IMR-90 (cell line): Measurements from ENCODE around the gene SLC22A4. TPM values are rescaled to one million over a fixed set of nuclear protein-coding genes. Genes with fewer than 3 reads are reported as not detected.

Experiments
- ATAC-seq: fragments of 200-7000 bp; cut with Tn5 transposase; 2 replicates; pipeline ENCODE4 v1.9.1; 2020; ENCODE audit warnings: low read depth, mild to moderate bottlenecking, moderate library complexity
- BruUV-seq: library from RNA; stranded (reverse); fragments of 400-500 nt; replicated peaks from 2 replicates; lab custom pipeline; 2021; lab: Mats Ljungman, UMichigan
- CTCF ChIA-PET: fragments of 300-600 bp; formaldehyde crosslinking; extraction: SDS; loops from one replicate; lab custom pipeline; 2021; ENCODE audit warnings: antibody characterized with exemption; lab: Yijun Ruan, JAX
- POLR2A ChIA-PET: fragments of 300-600 bp; sonication (Branson Sonifier 250); formaldehyde crosslinking; loops from one replicate; lab custom pipeline; 2022; ENCODE audit warnings: antibody characterized with exemption; ENCODE audit not compliant: unreplicated experiment; lab: Charles Lee
- DNase-seq: peaks from one replicate; pipeline ENCODE4 v3.0.0; 2013
- H2AFZ ChIP-seq: replicated peaks from 2 replicates; pipeline ENCODE3; 2013; ENCODE audit warnings: low read length, mild to moderate bottlenecking; ENCODE audit not compliant: poor library complexity
- H2AK5ac ChIP-seq: 2 replicates; pipeline ENCODE4 v1.6.1; 2013; ENCODE audit warnings: low read depth, low read length, inconsistent platforms
- H2AK9ac ChIP-seq: replicated peaks from 2 replicates; pipeline ENCODE3; 2013; ENCODE audit warnings: mild to moderate bottlenecking, low read depth, low read length, moderate library complexity; ENCODE audit not compliant: poor library complexity
- H2BK120ac ChIP-seq: 2 replicates; pipeline ENCODE4 v1.6.1; 2013; ENCODE audit warnings: low read depth, low read length, inconsistent platforms
- H2BK15ac ChIP-seq: 3 replicates; pipeline ENCODE4 v1.6.1; 2013; ENCODE audit warnings: low read depth, low read length, inconsistent platforms
- H2BK20ac ChIP-seq: 2 replicates; pipeline ENCODE4 v1.6.1; 2013; ENCODE audit warnings: low read depth, mild to moderate bottlenecking, inconsistent platforms, low read length, moderate library complexity
- H2BK5ac ChIP-seq: 2 replicates; pipeline ENCODE4 v1.6.1; 2013; ENCODE audit warnings: mild to moderate bottlenecking, low read depth, low read length, inconsistent platforms; ENCODE audit not compliant: poor library complexity, severe bottlenecking
- H3K14ac ChIP-seq: replicated peaks from 2 replicates; pipeline ENCODE4 v1.6.1; 2013; ENCODE audit warnings: low read depth, low read length, inconsistent platforms
- H3K18ac ChIP-seq: 2 replicates; pipeline ENCODE4 v1.6.1; 2013; ENCODE audit warnings: low read depth, low read length, control low read depth
- H3K23ac ChIP-seq: 2 replicates; pipeline ENCODE4 v1.6.1; 2013; ENCODE audit warnings: low read depth, low read length, inconsistent platforms
- H3K27ac ChIP-seq: 2 replicates; pipeline ENCODE4 v1.5.1; 2013; ENCODE audit warnings: mild to moderate bottlenecking, control low read depth, low read length; ENCODE audit not compliant: insufficient read depth
- H3K27me3 ChIP-seq: 2 replicates; pipeline ENCODE4 v1.6.1; 2013; ENCODE audit warnings: low read length; ENCODE audit not compliant: control insufficient read depth, insufficient read depth
- H3K36me3 ChIP-seq: 2 replicates; pipeline ENCODE4 v1.6.1; 2013; ENCODE audit warnings: low read length, mixed read lengths; ENCODE audit not compliant: control insufficient read depth, insufficient read depth
- H3K4ac ChIP-seq: 2 replicates; pipeline ENCODE4 v1.6.1; 2013; ENCODE audit warnings: low read depth, low read length, inconsistent platforms
- H3K4me1 ChIP-seq: 2 replicates; pipeline ENCODE4 v1.6.1; 2013; ENCODE audit warnings: low read length, mixed read lengths; ENCODE audit not compliant: control insufficient read depth, insufficient read depth
- H3K4me2 ChIP-seq: 2 replicates; pipeline ENCODE4 v1.6.1; 2013; ENCODE audit warnings: low read depth, mild to moderate bottlenecking, control low read depth, low read length, moderate library complexity
- H3K4me3 ChIP-seq: 2 replicates; pipeline ENCODE4 v1.5.1; 2013; ENCODE audit warnings: low read depth, mild to moderate bottlenecking, control low read depth, low read length, moderate library complexity; ENCODE audit not compliant: insufficient read depth
- H3K56ac ChIP-seq: 2 replicates; pipeline ENCODE4 v1.6.1; 2013; ENCODE audit warnings: low read length, inconsistent platforms; ENCODE audit not compliant: insufficient read depth; ENCODE audit errors: extremely low read depth
- H3K79me1 ChIP-seq, 2 experiments: 2 replicates each; pipeline ENCODE4 v1.6.1; 2013; ENCODE audit warnings: low read length in 2 of 2, inconsistent platforms in 1 of 2, low read depth in 1 of 2
- H3K9ac ChIP-seq: 2 replicates; pipeline ENCODE4 v1.6.1; 2013; ENCODE audit warnings: low read depth, low read length, control low read depth
- H3K9me1 ChIP-seq: 2 replicates; pipeline ENCODE4 v1.6.1; 2013; ENCODE audit warnings: low read length, inconsistent platforms; ENCODE audit not compliant: insufficient read depth
- H3K9me3 ChIP-seq: 2 replicates; pipeline ENCODE4 v1.6.1; 2013; ENCODE audit warnings: low read length; ENCODE audit not compliant: control insufficient read depth, insufficient read depth
- H4K20me1 ChIP-seq: 2 replicates; pipeline ENCODE4 v1.6.1; 2013; ENCODE audit warnings: low read length, inconsistent platforms; ENCODE audit not compliant: insufficient read depth
- H4K5ac ChIP-seq: 2 replicates; pipeline ENCODE4 v1.6.1; 2013; ENCODE audit warnings: mild to moderate bottlenecking, low read depth, low read length, control low read depth
- H4K8ac ChIP-seq, 2 experiments: 2 replicates each; pipeline ENCODE4 v1.6.1; 2013; ENCODE audit warnings: low read depth in 2 of 2, low read length in 2 of 2, control low read depth in 1 of 2, inconsistent platforms in 1 of 2
- H4K91ac ChIP-seq: 2 replicates; pipeline ENCODE4 v1.6.1; 2013; ENCODE audit warnings: low read depth, low read length, inconsistent platforms; ENCODE audit not compliant: insufficient read depth
- BHLHE40 ChIP-seq: fragments of 150-350 bp; IDR thresholded peaks from 2 replicates; pipeline ENCODE4 v1.6.1; 2016; ENCODE audit warnings: mild to moderate bottlenecking, low read depth, low read length
- CEBPB ChIP-seq: IDR thresholded peaks from 2 replicates; pipeline ENCODE4 v1.6.1; 2012; ENCODE audit warnings: low read depth, low read length, improper control_type of control experiment
- CHD1 ChIP-seq: IDR thresholded peaks from 2 replicates; pipeline ENCODE4 v1.6.1; 2012; ENCODE audit warnings: low read depth, low read length, improper control_type of control experiment
- FOS ChIP-seq: fragments of 150-350 bp; IDR thresholded peaks from 2 replicates; pipeline ENCODE4 v1.6.1; 2016; ENCODE audit warnings: low read depth, low read length
- MAFK ChIP-seq: IDR thresholded peaks from 2 replicates; pipeline ENCODE4 v1.6.1; 2012; ENCODE audit warnings: low read depth, low read length, improper control_type of control experiment
- MAZ ChIP-seq: IDR thresholded peaks from 2 replicates; pipeline ENCODE4 v1.6.1; 2012; ENCODE audit warnings: low read depth, mild to moderate bottlenecking, low read length, improper control_type of control experiment, moderate library complexity, borderline replicate concordance
- MXI1 ChIP-seq: IDR thresholded peaks from 2 replicates; pipeline ENCODE4 v1.6.1; 2012; ENCODE audit warnings: low read depth, mild to moderate bottlenecking, low read length, moderate library complexity, borderline replicate concordance
- NFE2L2 ChIP-seq: fragments of 150-350 bp; IDR thresholded peaks from 2 replicates; pipeline ENCODE4 v1.6.1; 2016; ENCODE audit warnings: low read depth, mild to moderate bottlenecking, low read length
- RAD21 ChIP-seq: IDR thresholded peaks from 2 replicates; pipeline ENCODE4 v1.6.1; 2012; ENCODE audit warnings: low read length, improper control_type of control experiment
- RCOR1 ChIP-seq: IDR thresholded peaks from 2 replicates; pipeline ENCODE4 v1.6.1; 2012; ENCODE audit warnings: mild to moderate bottlenecking, low read length, improper control_type of control experiment; ENCODE audit not compliant: insufficient replicate concordance
- RFX5 ChIP-seq: IDR thresholded peaks from 2 replicates; pipeline ENCODE4 v1.8.0; 2012; ENCODE audit warnings: low read depth, mild to moderate bottlenecking, low read length, moderate library complexity
- SMC3 ChIP-seq: fragments of 150-350 bp; IDR thresholded peaks from 2 replicates; pipeline ENCODE4 v1.6.1; 2016; ENCODE audit warnings: low read depth, mild to moderate bottlenecking, antibody characterized with exemption, low read length, moderate library complexity
- WGBS, 2 experiments: methylation state at CpG; one replicate each; pipeline versions ENCODE4 v1.1.5 to v1.1.7; 2013; ENCODE audit warnings: missing lambda C conversion rate in 2 of 2; ENCODE audit not compliant: insufficient read length in 1 of 2; ENCODE audit errors: extremely low coverage in 2 of 2; 5-methylcytosine and 5-hydroxymethylcytosine counted together
- dilution Hi-C: fragments of 300-500 bp; cut with HindIII; formaldehyde crosslinking; loops from one replicate; pipeline ENCODE4 v1.14.3; 2018; ENCODE audit warnings: low sequenced_read_pairs; ENCODE audit not compliant: unreplicated experiment
- in situ Hi-C: fragments of 300-500 bp; cut with MboI; formaldehyde crosslinking; loops from 3 replicates; pipeline ENCODE4 v1.14.3; 2019; ENCODE audit warnings: low sequenced_read_pairs, inconsistent platforms, mixed read lengths
- intact Hi-C: fragments of 100-400 bp; cut with micrococcal nuclease; formaldehyde crosslinking; loops from 2 replicates; pipeline ENCODE4 v1.10.0; 2022
- polyA plus RNA-seq, 3 experiments: library from polyadenylated mRNA; depleted of rRNA; stranded (reverse); fragments of >200 nt; gene quantifications; 2 replicates each; pipeline ENCODE4 v1.2.3, GENCODE V29; 2012; ENCODE audit warnings: low replicate concordance in 1 of 3
- total RNA-seq: library from RNA; depleted of rRNA; stranded (reverse); fragments of >200 nt; gene quantifications from 2 replicates; pipeline ENCODE4 v1.2.3, GENCODE V29; 2012
- TF ChIP-seq, protein P1 (sequence below): conservative IDR thresholded peaks from 2 replicates; pipeline ENCODE4 v1.5.1; 2012; ENCODE audit warnings: mild to moderate bottlenecking, low read depth, low read length, improper control_type of control experiment
- TF ChIP-seq, protein P2 (sequence below): fragments of 150-350 bp; IDR thresholded peaks from 2 replicates; pipeline ENCODE4 v1.6.1; 2017; ENCODE audit warnings: mild to moderate bottlenecking, antibody characterized with exemption, low read length, low read depth

The SLC22A4 gene
- total and polyA plus RNA-seq, 2 of the 4 experiments (the other 2 are of a cell fraction), result 2.6 to 3.2 TPM

DNA sequence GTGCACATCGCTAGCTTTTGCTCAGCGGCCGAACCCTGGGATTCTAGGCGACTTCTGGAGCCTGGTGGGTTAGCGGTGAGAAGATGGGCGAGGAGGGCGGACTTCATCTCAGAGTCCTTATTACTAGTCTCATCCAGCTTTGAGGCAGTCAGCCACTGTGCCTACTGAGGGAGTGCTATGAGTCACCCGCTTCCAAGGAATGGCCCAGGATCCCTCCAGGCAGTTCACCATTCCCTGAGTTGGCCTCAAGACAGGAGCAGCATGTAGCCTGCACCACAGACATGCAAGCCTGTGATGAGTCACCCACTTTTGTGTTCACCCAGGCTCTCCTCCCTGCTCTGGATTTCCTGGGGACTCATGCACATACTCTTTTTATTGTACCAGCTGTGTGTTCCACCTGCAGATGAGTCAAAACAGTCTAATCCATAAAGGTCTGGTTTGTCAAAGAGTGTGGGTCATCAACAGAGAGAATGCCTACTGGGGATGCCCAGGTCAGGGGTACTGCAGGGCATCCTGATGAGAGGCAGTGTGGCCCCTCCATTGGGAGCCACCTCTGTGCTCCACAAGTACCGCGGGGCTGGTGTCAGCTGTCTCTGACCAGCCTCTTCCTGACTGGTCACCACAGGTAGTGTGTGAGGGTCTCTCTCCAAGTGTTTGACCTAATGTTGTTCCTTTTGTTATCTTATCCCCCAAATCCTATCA lies 95.5 kb downstream of the SLC22A4 start:
- H4K8ac ChIP-seq, result peak overlapping the region; percentile 15 to 93
- peak overlapping the region; percentile 90 for H2BK120ac ChIP-seq
- H2AFZ ChIP-seq, result peak overlapping the region; percentile 70
- peak overlapping the region; percentile 64; the same call in 1 of the 2 replicates for H3K23ac ChIP-seq
- H2BK5ac ChIP-seq, result peak overlapping the region; percentile 76
- BruUV-seq, result no TSS peak
- H4K5ac ChIP-seq, result peak overlapping the region; percentile 39
- no peaks in the 10 kb centered on the region for H3K9me3 ChIP-seq
- intact Hi-C loops (loop anchor here (1.0 to 10.0 kb wide), 5 partner anchors 21 to 695 kb away; no protein-coding TSS in a partner anchor), in situ Hi-C loops (loop anchor here (5.0 to 10.0 kb wide), 3 partner anchors 113 to 493 kb away; no protein-coding TSS in a partner anchor), dilution Hi-C loops (no loop called here)
- H3K9ac ChIP-seq, result peak overlapping the region; percentile 6; the same call in 1 of the 2 replicates
- peaks cover 0 to 13% of the 10 kb centered on the region in 2 experiments; a peak in 2 of 4 replicates for H3K79me1 ChIP-seq
- peaks cover 3% of the 10 kb centered on the region; the same call in 1 of the 2 replicates for H4K20me1 ChIP-seq
- H3K36me3 ChIP-seq, result peaks cover 4% of the 10 kb centered on the region; the same call in 1 of the 2 replicates
- ATAC-seq, result peak; percentile 76
- peak overlapping the region; percentile 69 for H2AK9ac ChIP-seq
- CTCF ChIA-PET, result interaction anchor here (0.5 to 1.8 kb wide), 3 partner anchors 37 to 1178 kb away, joined by 3 to 4 read pairs (median 3); no protein-coding TSS in a partner anchor
- H2AK5ac ChIP-seq, result peak overlapping the region; percentile 90
- H3K4me3 ChIP-seq, result no peak overlapping the region
- peak overlapping the region; percentile 73 for H3K14ac ChIP-seq
- H3K4me2 ChIP-seq, result no peak overlapping the region
- H3K56ac ChIP-seq, result peak overlapping the region; percentile 33; the same call in 1 of the 2 replicates
- 62% methylated on average over 4 of the region's 10 CpGs; no CpG with 5 or more reads in 1 of the 2 experiments for WGBS, 2 experiments
- POLR2A ChIA-PET, result no interaction called here
- H3K4me1 ChIP-seq, result peaks cover 33% of the 10 kb centered on the region
- H3K27ac ChIP-seq, result peak overlapping the region; percentile 82
- peak overlapping the region; percentile 90 for H4K91ac ChIP-seq
- peak overlapping the region; percentile 89 for H2BK20ac ChIP-seq
- peak; percentile 100 for DNase-seq
- peak overlapping the region; percentile 95; the same call in 2 of the 3 replicates for H2BK15ac ChIP-seq
- peak overlapping the region; percentile 85 for H3K4ac ChIP-seq
- H3K27me3 ChIP-seq, result no peaks in the 10 kb centered on the region
- H3K9me1 ChIP-seq, result peaks cover 26% of the 10 kb centered on the region
- peak overlapping the region; percentile 78 for H3K18ac ChIP-seq
- TF ChIP-seq BHLHE40 (peak; percentile 84; the same call in 1 of the 2 replicates), CEBPB (peak; percentile 61; the same call in 1 of the 2 replicates), MAZ (peak; percentile 69; the same call in 1 of the 2 replicates), RFX5 (no peak), MXI1 (peak; percentile 71; the same call in 1 of the 2 replicates), RCOR1 (peak; percentile 93), MAFK (peak; percentile 32; the same call in 1 of the 2 replicates), FOS (peak; percentile 99), NFE2L2 (peak; percentile 37; the same call in 1 of the 2 replicates), CHD1 (no peak), SMC3 (no peak; the same call in 1 of the 2 replicates), RAD21 (no peak)
- TF ChIP-seq, protein P1, sequence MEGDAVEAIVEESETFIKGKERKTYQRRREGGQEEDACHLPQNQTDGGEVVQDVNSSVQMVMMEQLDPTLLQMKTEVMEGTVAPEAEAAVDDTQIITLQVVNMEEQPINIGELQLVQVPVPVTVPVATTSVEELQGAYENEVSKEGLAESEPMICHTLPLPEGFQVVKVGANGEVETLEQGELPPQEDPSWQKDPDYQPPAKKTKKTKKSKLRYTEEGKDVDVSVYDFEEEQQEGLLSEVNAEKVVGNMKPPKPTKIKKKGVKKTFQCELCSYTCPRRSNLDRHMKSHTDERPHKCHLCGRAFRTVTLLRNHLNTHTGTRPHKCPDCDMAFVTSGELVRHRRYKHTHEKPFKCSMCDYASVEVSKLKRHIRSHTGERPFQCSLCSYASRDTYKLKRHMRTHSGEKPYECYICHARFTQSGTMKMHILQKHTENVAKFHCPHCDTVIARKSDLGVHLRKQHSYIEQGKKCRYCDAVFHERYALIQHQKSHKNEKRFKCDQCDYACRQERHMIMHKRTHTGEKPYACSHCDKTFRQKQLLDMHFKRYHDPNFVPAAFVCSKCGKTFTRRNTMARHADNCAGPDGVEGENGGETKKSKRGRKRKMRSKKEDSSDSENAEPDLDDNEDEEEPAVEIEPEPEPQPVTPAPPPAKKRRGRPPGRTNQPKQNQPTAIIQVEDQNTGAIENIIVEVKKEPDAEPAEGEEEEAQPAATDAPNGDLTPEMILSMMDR, result no peak
- TF ChIP-seq, protein P2, sequence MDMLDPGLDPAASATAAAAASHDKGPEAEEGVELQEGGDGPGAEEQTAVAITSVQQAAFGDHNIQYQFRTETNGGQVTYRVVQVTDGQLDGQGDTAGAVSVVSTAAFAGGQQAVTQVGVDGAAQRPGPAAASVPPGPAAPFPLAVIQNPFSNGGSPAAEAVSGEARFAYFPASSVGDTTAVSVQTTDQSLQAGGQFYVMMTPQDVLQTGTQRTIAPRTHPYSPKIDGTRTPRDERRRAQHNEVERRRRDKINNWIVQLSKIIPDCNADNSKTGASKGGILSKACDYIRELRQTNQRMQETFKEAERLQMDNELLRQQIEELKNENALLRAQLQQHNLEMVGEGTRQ, result no peak
